ENCODE measurements around the gene CRYZL1.
A peak's percentile ranks its signal among the peaks of the same experiment; 100 is the strongest.
"Not testable (repeated sequence)": the region's sequence is repeated elsewhere in the genome, so short reads cannot be mapped to it uniquely, and the experiment has no call there.

CRYZL1 gene

GRCh38 chr21:33641352-33642026, at the start of gene CRYZL1:
Gene CRYZL1, minus strand, starts transcription at chr21:33641741. Its CDS starts 10,190 bp downstream, at chr21:33631551.
- DNase-seq: peak; percentile 99 to 100

DNA sequence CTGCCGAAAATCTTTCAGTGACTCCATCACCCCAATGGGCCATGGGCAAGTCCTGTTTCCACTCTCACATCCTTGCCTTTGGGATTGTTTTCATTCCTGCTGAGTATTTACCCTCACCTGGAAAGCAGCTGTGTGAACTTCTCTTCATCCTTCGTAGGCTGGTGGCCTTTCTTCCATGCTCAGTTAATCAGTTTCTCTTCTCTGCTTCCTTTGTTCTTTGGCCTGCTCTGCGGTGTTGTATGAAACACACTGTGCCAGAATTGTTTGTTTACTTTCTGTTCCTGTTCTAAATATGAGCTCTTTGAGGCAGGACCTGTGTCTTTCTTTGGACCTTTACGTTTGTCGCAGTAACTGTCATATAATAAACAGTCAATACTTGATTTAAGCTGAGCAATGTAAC, 49.3 kb upstream of the CRYZL1 start:
- DNase-seq: no peak

- no peak for DNase-seq
These were observed 46.8 kb upstream of the CRYZL1 start for GRCh38 chr21:33688353-33688752.

GRCh38 chr21:33687634-33688033, 46.1 kb upstream of the CRYZL1 start:
- no peak for DNase-seq

DNA sequence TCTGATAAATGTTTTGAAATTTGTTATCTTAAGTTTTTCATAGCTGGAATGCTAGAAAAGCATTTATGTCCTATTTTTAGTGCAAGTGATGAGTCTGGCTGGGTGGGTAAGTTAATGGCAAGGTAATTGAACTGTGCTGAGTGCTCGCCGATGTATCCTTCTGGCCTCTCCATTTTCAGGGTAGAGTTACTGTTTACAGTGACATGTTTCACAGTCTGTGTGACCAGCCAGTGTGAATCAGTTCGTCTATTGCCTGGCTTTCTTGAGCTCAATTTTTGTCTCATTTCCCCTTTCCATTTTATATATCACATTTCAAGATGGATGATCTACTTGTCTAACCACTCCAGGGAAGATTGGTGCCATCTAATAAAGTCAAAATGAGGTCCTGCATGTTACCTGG, 44.8 kb upstream of the CRYZL1 start:
- DNase-seq: no peak

GRCh38 chr21:33685613-33686197, 44.2 kb upstream of the CRYZL1 start:
- DNase-seq: peak in 1 of 2 experiments; percentile 8

GRCh38 chr21:33684923-33685560, 43.5 kb upstream of the CRYZL1 start:
- DNase-seq: no peak

DNA sequence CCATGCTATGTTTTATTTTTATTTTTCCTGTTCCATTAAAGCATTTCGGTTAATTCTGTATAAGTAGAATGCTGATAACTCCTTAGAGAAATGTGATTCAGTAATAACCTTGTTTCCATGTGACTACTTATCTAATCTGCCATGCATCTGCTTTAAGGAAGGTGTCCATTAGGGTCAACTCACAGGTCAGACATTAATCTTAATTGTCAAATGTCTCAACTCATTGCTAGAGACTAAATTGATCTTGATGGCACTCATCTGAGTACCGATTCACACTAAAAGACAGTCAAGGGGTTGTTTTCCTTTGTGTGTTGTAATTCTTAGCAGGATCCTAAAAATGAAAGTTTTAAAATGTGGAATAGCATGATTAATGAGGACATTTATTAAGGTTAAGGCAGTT, 42.5 kb upstream of the CRYZL1 start:
- no peak for DNase-seq

DNA sequence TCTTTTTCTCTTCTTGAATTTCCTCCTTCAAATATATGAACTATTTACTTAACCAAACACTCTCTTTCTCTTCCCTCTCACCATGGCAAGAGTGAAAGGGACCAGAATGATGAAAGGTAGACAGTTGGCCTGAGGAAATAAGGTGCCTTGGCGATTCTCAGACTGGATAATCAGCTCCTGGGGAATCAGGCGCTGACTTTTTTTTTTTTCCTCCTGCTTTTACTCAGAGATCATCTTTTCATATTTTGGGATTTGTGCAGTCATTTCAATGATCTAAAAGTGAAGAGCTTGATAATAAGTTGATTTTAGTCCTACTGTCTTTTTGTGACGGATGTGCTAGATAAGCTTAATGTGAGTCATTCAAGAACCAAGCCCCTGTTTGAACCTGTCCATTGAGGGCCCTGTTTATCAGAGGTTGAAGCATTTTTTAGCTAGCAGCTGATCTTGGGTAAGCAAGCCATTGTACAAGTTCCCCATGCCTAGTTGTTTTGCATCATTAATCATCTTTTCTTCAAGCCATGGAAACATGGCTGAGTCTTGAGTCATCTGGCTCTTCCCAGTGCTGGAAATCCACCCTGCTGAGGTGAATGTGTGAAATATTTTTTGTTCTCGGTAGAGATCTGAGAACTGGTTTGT, 41.6 kb upstream of the CRYZL1 start:
- DNase-seq: peak in 1 of 2 experiments; percentile 54

DNA sequence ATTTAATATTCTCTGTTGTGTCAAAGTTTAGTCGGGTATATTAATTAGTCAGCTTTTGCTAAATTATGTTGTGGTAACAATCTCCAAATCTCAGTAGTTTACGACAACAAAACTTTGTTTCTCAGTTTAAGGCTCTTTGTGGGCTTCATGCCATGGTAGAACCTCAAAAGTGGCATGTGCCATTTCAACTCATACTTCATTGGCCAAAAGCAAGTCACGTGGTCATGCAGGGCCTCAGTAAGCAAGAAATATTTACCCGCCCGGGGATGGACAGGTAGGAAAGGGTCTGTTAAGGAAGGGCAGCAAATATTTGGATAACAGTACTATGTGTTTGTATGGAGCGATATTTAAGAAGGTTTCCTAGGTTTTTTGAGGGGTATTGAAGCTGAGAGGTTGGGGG, 39.3 kb upstream of the CRYZL1 start:
- no peak for DNase-seq

- no peak for DNase-seq
These were observed 35.9 kb upstream of the CRYZL1 start for GRCh38 chr21:33677450-33677849.

GRCh38 chr21:33676666-33677065, 35.1 kb upstream of the CRYZL1 start:
- DNase-seq: not testable (repeated sequence)

GRCh38 chr21:33674226-33674625, 32.7 kb upstream of the CRYZL1 start:
- DNase-seq: no peak

GRCh38 chr21:33673473-33673872, 31.9 kb upstream of the CRYZL1 start:
- DNase-seq: no peak

GRCh38 chr21:33670076-33670978, 28.8 kb upstream of the CRYZL1 start:
- no peak for DNase-seq

- DNase-seq: no peak
These were observed 27.1 kb upstream of the CRYZL1 start for GRCh38 chr21:33668620-33669019.

- DNase-seq: no peak
These were observed 26.6 kb upstream of the CRYZL1 start for GRCh38 chr21:33668180-33668579.

DNA sequence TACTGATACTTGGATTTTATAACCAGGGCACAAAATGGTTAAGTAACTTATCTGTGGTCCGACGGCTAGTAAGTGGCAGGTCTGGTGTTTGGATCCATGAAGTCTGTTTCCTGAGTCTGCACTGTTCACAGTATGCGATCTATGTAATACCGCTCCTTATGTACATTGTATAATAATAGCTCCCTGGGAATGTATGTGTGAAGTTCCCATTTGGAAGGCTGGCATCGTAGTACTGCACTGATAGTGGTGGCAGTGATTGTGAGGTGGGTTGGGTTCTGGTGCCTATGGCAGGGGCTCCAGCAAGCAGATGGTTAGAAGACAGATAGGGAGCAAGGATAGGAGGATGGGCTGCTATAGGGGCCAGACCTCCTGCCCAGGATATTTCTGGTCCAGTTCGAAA, 26.1 kb upstream of the CRYZL1 start:
- no peak for DNase-seq

GRCh38 chr21:33666153-33666552, 24.6 kb upstream of the CRYZL1 start:
- no peak for DNase-seq

DNA sequence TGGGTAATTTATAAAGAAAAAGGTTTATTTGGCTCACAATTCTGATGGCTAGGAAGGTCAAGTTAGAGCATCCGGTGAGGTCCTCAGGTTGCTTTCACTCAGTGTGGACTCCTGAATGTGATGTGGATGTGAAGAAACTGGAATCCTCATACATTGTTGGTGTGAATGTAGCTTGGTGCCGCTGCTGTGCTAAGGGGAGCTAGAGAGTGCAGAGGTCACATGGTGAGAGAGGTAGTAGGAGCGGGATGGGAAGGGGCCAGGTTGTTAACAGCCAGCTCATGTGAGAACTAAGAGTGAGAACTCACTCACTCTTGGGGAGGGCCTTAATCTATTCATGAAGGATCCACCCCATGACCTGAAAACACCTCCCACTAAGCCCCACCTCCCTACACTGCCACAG, 22.6 kb upstream of the CRYZL1 start:
- DNase-seq: no peak

- no peak for DNase-seq
These were observed 21.7 kb upstream of the CRYZL1 start for GRCh38 chr21:33663241-33663640.

DNA sequence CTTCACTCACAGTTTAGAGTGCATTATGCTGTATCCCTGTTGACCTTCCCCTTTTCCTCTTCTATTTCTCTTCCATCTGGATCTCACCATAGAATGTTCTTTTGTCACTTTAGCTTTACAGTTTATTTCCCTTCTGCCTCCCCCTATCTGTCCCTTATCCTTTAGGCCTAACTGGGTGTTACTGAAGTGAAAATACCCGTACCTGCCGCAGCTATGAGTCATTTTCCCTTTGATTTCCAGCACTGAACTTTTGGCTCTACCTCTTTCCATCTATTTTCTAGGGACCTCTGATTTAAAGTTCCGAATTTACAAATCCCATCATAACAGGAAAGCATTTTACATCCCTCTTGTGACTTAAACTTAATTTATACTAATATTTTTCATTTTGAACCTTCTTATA, 20.5 kb upstream of the CRYZL1 start:
- DNase-seq: no peak

DNA sequence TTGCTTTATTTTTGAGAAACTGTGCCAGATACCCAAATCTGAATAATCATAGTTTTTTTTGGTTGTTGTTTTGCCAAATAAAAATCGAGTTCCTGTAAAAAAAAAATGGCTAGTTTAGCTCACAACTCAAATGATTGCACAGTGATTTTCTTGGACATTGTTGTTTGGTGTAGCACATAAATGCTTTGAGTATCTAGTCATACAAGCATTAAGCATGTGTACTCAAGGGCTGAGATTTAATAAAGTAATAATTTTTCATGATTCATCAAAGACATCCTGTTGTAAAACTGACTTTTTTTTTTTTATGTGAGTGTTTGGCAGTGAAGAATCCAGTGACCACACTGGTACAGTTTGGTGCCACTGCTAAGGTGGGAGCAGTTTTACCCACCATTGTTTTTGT, 19.6 kb upstream of the CRYZL1 start:
- no peak for DNase-seq

All from NCI-H446 (cell line).